NT2/D1 (cell line): Measurements from ENCODE around the gene DDX17.

Source experiments
- SUZ12 ChIP-seq: IDR thresholded peaks from 2 replicates; pipeline ENCODE4 v1.6.1; 2011; ENCODE audit not compliant: insufficient read length, insufficient read depth; ENCODE audit errors: extremely low read depth
- YY1 ChIP-seq: IDR thresholded peaks from 2 replicates; pipeline ENCODE4 v1.6.1; 2011; ENCODE audit not compliant: insufficient read length, insufficient read depth

DNA sequence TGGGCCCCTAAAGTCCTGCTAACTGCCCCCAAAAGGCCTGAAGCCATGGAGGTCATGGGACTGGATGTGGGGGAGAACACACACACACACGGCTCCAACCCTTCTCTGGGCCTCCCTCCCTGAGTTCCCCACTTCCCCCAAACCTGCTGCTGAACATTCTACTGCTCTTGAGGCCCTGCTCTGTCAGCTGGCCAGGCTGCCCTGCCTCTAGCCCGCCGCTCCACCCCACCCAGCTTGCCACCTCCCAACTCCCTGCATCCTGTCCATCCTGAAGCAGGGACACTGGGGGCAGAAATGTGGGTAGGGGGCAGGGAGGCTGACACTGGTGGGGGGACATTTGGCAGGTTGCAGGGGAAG is 52.1 kb downstream of the DDX17 start:
- TF ChIP-seq SUZ12 (no peak), YY1 (no peak)
